Activated T-helper 9 cell treated with anti-CD3 and anti-CD28 coated beads, Interleukin-2, amount 50 U/mL, for 16 hours (primary cell): ENCODE data around the gene SLC25A39.
"Not testable (repeated sequence)": the region's sequence is repeated elsewhere in the genome, so short reads cannot be mapped to it uniquely, and the experiment has no call there.

ENCODE experiments used
- DNase-seq: peaks from one replicate; pipeline ENCODE4 v3.0.0-alpha.2; 2020; ENCODE audit warnings: low read depth

The SLC25A39 gene

GRCh38 chr17:44354582-44355561 is 30.2 kb upstream of the SLC25A39 start:
- peak; percentile 53 for DNase-seq

GRCh38 chr17:44353672-44354331 is 29.2 kb upstream of the SLC25A39 start:
- no peak for DNase-seq

- no peak for DNase-seq
These were observed 28.4 kb upstream of the SLC25A39 start for GRCh38 chr17:44352828-44353671.

GRCh38 chr17:44351961-44352827 is 27.6 kb upstream of the SLC25A39 start:
- DNase-seq: no peak

GRCh38 chr17:44351464-44351863 is 26.8 kb upstream of the SLC25A39 start:
- no peak for DNase-seq

- DNase-seq: peak; percentile 57
These were observed 26.2 kb upstream of the SLC25A39 start for GRCh38 chr17:44350733-44351226.

GRCh38 chr17:44349553-44350070 is 25.0 kb upstream of the SLC25A39 start:
- DNase-seq: no peak

GRCh38 chr17:44348988-44349364 is 24.4 kb upstream of the SLC25A39 start:
- DNase-seq: no peak

GRCh38 chr17:44348234-44348987 is 23.8 kb upstream of the SLC25A39 start:
- no peak for DNase-seq

- not testable (repeated sequence) for DNase-seq
These were observed 22.8 kb upstream of the SLC25A39 start for GRCh38 chr17:44347206-44348055.

GRCh38 chr17:44346064-44346844 is 21.6 kb upstream of the SLC25A39 start:
- no peak for DNase-seq

GRCh38 chr17:44345454-44346026 is 20.9 kb upstream of the SLC25A39 start:
- DNase-seq: peak; percentile 34

- DNase-seq: peak; percentile 71
These were observed 20.4 kb upstream of the SLC25A39 start, which contains the start of gene GRN for GRCh38 chr17:44344939-44345453. GRN (plus strand) TSS chr17:44345302; CDS start chr17:44349165, 3,863 bp downstream.

GRCh38 chr17:44343510-44344209 is 19.0 kb upstream of the SLC25A39 start:
- DNase-seq: no peak

- DNase-seq: not testable (repeated sequence)
These were observed 15.9 kb upstream of the SLC25A39 start for GRCh38 chr17:44340553-44340952.

GRCh38 chr17:44338702-44339101 is 14.1 kb upstream of the SLC25A39 start:
- no peak for DNase-seq

GRCh38 chr17:44335968-44336367 is 11.3 kb upstream of the SLC25A39 start:
- no peak for DNase-seq
